Mammary microvascular endothelial cell (primary cell): ENCODE data around the gene SYCE1L. TPM values are rescaled to one million over a fixed set of nuclear protein-coding genes. Genes with fewer than 3 reads are reported as not detected.

ENCODE experiments used
- total RNA-seq: library from RNA; depleted of rRNA; stranded (reverse); fragments of >200 nt; gene quantifications from 2 replicates; pipeline ENCODE4 v1.2.3, GENCODE V29; 2015

SYCE1L gene
- 4.9 and 5.5 TPM in 2 replicates for total RNA-seq

GRCh38 chr16:77199211-77199610 is at the start of gene SYCE1L:
Gene SYCE1L (plus strand): TSS chr16:77199408. CDS start chr16:77199452, 44 bp downstream.

GRCh38 chr16:77190478-77191258 is 8.5 kb upstream of the SYCE1L start, which contains the start of gene MON1B:
Gene MON1B (plus strand): TSS chr16:77191190. CDS start chr16:77191486, 296 bp downstream.

Other genes starting within 250 kb of the SYCE1L start
- gene MON1B, start 8.2 kb upstream of the SYCE1L start, total RNA-seq, result 23.7 and 26.4 TPM in 2 replicates
- gene ADAMTS18, start 235.6 kb downstream of the SYCE1L start, total RNA-seq, result 22.3 and 29.9 TPM in 2 replicates